ENCODE data around the gene PRTN3.
A peak's percentile ranks its signal among the peaks of the same experiment; 100 is the strongest.
"Not testable (repeated sequence)": the region's sequence is repeated elsewhere in the genome, so short reads cannot be mapped to it uniquely, and the experiment has no call there.

The PRTN3 gene

DNA sequence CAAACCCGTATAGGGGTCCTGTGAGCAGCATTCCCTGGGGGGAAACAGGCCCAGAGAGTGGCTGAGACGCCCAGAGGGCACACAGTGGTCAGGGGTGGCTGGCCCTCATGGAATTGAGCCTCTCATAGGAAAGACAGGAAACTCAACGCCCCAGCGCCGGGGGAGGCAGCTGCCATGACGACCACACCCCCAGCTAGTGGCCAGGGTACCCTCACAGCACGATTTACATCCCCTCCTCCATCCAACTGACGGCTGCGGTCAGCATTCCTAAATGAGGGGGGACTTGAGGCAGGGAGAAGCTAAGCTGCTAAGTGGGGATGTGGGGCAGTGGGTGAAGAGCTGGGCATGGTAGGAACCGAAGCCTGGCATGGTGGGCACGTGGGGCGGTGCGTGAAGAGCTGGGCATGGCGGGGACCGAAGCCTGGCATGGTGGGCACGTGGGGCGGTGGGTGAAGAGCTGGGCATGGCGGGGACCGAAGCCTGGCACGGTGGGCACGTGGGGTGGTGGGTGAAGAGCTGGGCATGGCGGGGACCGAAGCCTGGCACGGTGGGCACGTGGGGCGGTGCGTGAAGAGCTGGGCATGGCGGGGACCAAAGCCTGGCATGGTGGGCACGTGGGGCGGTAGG lies 42.2 kb downstream of the PRTN3 start:
- Mint-ChIP-seq H3K27me3 (ENCODE audit: low read depth) (no peaks in the 10 kb centered on the region), H3K4me3 (no peak overlapping the region), H3K4me1 (ENCODE audit: low read depth) (no peaks in the 10 kb centered on the region), H3K27ac (no peak overlapping the region), H3K9me3 (no peaks in the 10 kb centered on the region), H3K36me3 (ENCODE audit: low read depth) (peaks cover 19% of the 10 kb centered on the region)

DNA sequence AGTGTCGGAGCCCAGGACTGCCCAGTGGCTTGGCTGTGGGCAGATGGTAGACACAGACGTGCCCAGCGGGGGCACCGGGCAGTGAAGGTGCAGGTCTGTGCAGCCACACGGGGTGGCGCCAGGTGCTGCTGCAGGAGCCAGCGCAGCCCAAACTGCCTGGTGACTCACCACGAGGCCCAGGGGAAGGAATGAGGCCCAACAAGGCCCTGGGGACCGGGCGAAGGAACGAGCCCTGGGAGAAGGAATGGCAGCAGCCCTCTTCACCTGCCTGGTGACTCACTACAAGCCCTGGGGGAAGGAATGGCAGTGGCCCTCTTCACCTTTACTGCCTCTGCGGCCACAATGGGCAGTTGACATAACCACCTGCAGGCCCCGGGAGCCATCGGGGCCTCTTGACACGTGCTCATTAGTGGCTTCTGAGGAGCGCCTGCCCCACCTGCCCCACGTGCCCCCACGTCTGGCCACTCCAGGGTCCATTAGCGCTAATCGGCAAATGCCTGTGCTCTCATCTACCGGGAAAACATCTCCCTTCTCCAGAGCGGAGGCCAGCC lies 42.9 kb downstream of the PRTN3 start:
- Mint-ChIP-seq H3K27me3 (ENCODE audit: low read depth) (no peaks in the 10 kb centered on the region), H3K9me3 (no peaks in the 10 kb centered on the region), H3K4me3 (no peak overlapping the region), H3K27ac (no peak overlapping the region), H3K4me1 (ENCODE audit: low read depth) (no peaks in the 10 kb centered on the region), H3K36me3 (ENCODE audit: low read depth) (peaks cover 19% of the 10 kb centered on the region)

DNA sequence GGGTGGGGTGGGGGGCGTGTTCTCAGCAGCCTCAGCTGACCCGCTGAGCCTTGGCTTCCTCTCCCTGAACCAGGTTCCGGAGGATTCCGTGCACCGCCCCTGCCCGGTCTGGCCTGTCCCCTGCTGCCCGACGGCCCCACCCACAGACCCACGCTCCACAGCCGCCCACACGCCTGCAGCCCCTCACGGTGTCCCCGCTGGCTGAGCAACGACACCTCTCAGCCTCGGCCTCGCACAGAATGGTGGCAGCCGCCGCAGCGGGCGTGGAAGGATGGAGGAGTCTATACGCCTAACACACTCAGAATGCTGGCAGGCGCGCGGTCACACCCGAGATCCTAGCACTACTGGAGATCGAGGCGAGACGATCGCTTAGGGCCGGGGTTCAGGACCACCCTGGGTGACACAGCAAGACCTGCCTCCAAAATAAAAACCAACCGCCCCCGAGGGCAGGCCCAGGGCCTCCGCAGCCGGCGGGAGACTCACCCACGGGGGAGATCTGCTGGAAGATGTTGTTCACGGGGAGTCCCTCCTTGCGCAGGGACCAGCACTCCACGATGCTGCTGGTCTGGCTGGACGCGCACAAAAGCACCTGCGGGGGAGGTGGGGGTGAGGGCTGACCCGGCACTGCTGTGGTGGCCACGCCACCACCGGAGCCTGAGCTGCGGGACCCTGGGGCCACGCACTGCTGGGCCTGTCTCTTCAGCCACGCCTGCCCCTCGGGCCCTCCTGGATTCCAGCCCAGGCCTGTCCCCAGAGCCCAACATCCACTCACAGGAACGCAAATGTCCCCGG lies 43.8 kb downstream of the PRTN3 start:
- H3K27me3 Mint-ChIP-seq (ENCODE audit: low read depth): no peaks in the 10 kb centered on the region
- H3K4me3 Mint-ChIP-seq: no peak overlapping the region
- no peaks in the 10 kb centered on the region for H3K9me3 Mint-ChIP-seq
- no peaks in the 10 kb centered on the region for H3K4me1 Mint-ChIP-seq (ENCODE audit: low read depth)
- H3K27ac Mint-ChIP-seq: no peak overlapping the region
- H3K36me3 Mint-ChIP-seq (ENCODE audit: low read depth): peaks cover 18% of the 10 kb centered on the region

DNA sequence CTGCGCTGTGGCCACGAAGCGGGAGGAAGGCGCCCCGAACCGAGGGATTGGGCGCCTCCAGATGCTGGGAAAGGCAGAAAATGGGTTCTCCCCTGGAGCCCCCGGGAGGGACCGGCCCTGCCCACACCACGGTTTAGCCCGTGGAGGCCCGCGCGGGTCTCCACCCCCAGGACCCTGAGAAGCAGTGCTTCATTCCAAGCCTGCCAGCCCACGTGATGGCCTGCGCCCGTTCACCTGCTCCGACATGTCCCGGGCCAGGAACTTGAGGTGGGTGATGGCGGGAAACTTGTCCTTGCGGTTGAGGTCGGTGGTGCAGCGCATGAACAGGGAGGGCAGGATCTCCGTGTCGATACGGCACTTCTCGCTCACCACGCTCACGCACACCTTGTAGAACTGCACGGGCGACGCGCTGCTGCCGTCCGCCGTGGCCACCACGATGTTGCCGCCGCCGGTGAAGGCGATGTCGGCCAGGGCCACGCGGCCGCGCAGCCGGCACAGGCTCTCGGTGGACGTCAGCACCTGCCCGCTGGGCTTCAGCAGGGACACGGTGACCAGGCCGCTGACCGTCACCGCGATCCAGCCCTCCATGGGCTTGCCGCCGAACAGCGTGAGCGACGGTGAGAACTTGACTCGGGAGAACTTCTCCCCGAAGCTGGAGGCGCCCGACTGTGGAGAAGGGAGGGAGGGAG lies 44.9 kb downstream of the PRTN3 start:
- H3K9me3 Mint-ChIP-seq: no peaks in the 10 kb centered on the region
- H3K4me3 Mint-ChIP-seq: no peak overlapping the region
- H3K27me3 Mint-ChIP-seq (ENCODE audit: low read depth): no peaks in the 10 kb centered on the region
- no peak overlapping the region for H3K27ac Mint-ChIP-seq
- peaks cover 18% of the 10 kb centered on the region for H3K36me3 Mint-ChIP-seq (ENCODE audit: low read depth)
- no peaks in the 10 kb centered on the region for H3K4me1 Mint-ChIP-seq (ENCODE audit: low read depth)

DNA sequence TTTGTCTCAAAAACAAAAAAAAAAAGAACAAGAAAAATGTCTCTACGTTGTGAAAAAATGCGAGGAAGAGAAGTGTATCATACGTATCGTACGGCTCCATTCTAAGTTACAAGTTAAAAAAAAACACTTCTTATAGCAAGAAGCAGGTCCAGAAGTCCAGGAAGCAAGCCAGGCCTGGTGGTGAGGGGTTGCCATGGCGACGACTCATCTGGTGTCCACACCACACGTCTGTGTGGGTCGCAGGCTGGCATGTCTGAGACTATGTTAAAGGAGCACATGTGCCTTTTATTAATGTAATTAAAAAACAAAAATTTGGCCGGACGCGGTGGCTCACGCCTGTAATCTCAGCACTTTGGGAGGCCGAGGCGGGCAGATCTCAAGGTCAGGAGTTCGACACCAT lies 46.3 kb downstream of the PRTN3 start:
- peaks cover 13% of the 10 kb centered on the region for H3K36me3 Mint-ChIP-seq (ENCODE audit: low read depth)

DNA sequence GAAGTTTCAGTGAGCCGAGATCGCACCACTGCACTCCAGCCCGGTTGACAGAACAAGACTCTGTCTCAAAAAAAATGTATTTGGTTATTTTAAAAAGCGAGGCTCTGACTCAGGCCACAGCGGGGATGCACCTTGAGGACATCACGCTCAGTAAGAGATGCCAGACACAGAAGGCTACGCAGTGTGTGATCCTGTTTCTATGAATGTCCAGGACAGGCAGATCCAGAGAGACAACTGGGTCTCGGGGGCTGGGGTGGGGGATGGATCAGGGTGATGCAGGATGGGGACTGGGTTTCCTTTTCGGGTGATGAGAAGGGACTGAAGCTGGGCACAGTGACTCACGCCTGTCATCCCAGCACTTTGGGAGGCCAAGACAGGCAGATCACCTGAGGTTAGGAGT lies 46.8 kb downstream of the PRTN3 start:
- Mint-ChIP-seq H3K27ac (no peak overlapping the region), H3K36me3 (ENCODE audit: low read depth) (peaks cover 10% of the 10 kb centered on the region), H3K4me1 (ENCODE audit: low read depth) (peaks cover 5% of the 10 kb centered on the region), H3K4me3 (no peak overlapping the region), H3K9me3 (no peaks in the 10 kb centered on the region), H3K27me3 (ENCODE audit: low read depth) (no peaks in the 10 kb centered on the region)

More for the DNA sequence above, 46.3 kb downstream of the PRTN3 start:
- Mint-ChIP-seq H3K4me1 (ENCODE audit: low read depth) (peaks cover 4% of the 10 kb centered on the region), H3K27me3 (ENCODE audit: low read depth) (no peaks in the 10 kb centered on the region), H3K4me3 (no peak overlapping the region), H3K27ac (no peak overlapping the region), H3K9me3 (no peaks in the 10 kb centered on the region)

DNA sequence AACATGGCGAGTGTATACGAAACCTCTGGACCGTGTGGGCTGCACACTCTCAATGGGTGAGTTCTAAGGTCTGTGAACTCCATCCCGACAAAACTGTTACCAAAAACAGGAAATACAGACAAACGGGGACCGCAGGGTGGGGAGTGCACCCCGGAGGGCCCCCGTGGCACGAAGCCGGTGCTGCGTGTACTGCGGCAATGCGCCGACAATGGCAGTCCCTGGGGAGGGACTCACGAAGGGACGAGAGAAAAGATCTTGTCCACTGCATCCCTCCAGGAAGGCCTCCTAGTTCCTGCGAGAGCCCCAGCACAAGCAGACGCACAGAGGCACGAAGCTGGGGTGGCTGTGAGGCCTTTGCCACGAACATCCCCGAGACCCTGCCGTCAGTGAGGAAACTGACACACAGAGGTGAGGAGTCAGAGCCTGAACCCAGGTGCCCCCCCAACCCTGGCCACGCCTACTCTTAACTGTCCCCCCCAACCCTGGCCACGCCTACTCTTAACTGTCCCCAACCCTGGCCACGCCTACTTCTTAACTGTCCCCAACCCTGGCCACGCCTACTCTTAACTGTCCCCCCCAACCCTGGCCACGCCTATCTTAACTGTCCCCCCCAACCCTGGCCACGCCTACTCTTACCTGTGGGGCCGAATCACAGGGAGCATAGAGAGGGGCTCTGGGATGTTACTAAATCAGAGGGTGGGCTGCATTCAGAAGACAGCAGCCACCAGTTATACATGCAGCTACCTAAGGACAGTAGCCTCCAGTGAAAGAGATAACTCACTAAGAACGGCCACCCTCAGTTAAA lies 48.0 kb downstream of the PRTN3 start:
- Mint-ChIP-seq H3K9me3 (no peaks in the 10 kb centered on the region), H3K4me3 (peak overlapping the region; percentile 21)

DNA sequence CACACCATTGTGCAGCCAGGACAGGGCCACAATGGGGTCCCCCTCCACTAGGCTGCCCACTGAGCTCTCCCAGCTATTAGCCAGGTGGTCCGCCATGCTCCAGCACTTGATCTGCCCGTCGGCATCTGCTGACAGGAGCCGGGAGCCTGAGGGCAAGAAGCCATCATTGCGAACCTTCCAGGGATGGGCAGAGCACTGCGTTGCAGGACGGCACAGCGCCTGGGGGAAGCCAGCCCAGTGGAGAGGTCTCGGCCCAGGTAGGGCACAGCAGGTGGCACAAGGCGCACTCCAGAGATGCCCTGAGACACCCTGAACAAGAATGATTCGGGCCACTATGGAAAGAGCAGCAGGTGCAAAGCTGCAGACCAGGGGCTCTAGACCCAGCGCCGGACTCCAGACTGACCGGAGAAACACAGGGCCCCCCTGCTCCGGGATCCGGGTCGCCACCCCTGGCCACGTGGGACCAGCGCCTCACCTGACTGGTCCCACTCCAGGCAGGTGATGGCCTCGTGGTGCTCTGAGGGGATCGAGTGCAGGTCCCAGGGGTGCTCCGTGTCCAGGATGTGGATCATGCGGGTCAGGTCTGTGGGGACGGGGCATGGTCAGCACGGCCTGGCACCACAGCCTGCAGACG lies 49.0 kb downstream of the PRTN3 start:
- Mint-ChIP-seq H3K9me3 (no peaks in the 10 kb centered on the region), H3K4me3 (no peak overlapping the region), H3K27me3 (ENCODE audit: low read depth) (no peaks in the 10 kb centered on the region), H3K27ac (peak overlapping the region; percentile 31), H3K36me3 (ENCODE audit: low read depth) (peaks cover 13% of the 10 kb centered on the region), H3K4me1 (ENCODE audit: low read depth) (peaks cover 11% of the 10 kb centered on the region)

More for the DNA sequence above, 48.0 kb downstream of the PRTN3 start:
- Mint-ChIP-seq H3K4me1 (ENCODE audit: low read depth) (peaks cover 11% of the 10 kb centered on the region), H3K27me3 (ENCODE audit: low read depth) (no peaks in the 10 kb centered on the region), H3K36me3 (ENCODE audit: low read depth) (peaks cover 15% of the 10 kb centered on the region), H3K27ac (peak overlapping the region; percentile 68)

DNA sequence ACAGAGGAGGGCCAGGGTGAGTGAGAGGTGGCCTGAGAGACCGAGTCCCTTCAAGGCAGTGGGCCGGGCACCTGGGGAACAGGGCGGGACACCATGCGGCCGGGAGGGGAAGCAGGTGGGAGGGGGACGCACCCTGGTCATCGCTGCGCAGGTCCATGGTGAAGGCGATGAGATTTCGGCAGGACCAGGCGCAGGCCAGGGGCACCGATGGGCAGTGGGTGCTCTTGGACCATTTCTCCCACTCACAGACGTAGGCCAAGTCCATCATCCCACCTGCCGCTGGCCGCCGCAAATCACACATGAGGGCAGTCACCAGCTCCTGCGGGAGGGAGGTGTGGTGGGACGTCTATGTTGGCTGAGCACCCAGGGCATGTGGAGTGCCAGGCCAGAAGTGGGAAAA lies 50.0 kb downstream of the PRTN3 start:
- H3K27ac Mint-ChIP-seq: peak overlapping the region; percentile 68
- peaks cover 11% of the 10 kb centered on the region for H3K4me1 Mint-ChIP-seq (ENCODE audit: low read depth)
- H3K36me3 Mint-ChIP-seq (ENCODE audit: low read depth): peaks cover 11% of the 10 kb centered on the region
- no peaks in the 10 kb centered on the region for H3K27me3 Mint-ChIP-seq (ENCODE audit: low read depth)
- H3K9me3 Mint-ChIP-seq: no peaks in the 10 kb centered on the region
- H3K4me3 Mint-ChIP-seq: peak overlapping the region; percentile 72

DNA sequence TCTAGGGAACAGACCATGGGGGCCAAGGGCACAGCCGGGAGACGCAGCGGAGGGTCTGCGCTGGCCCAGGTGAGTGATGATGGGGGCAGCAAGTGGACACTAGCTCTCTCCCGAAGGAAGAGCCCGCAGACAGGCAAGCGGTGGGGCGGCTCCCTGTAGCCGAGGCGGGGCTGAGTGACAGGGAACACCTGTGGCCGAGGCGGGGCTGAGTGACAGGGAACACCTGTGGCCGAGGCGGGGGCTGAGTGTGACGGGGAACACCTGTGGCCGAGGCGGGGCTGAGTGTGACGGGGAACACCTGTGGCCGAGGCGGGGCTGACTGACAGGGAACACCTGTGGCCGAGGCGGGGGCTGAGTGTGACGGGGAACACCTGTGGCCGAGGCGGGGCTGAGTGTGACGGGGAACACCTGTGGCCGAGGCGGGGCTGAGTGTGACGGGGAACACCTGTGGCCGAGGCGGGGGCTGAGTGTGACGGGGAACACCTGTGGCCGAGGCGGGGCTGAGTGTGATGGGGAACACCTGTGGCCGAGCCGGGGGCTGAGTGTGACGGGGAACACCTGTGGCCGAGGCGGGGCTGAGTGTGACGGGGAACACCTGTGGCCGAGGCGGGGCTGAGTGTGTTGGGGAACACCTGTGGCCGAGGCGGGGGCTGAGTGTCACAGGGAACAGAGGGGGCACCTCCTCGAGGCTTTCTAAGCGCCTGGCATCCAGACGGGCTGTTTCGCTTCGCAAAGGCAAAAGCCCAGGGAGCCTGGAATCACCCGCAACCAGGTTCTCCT lies 50.8 kb downstream of the PRTN3 start:
- Mint-ChIP-seq H3K36me3 (ENCODE audit: low read depth) (peaks cover 14% of the 10 kb centered on the region), H3K27ac (peak overlapping the region; percentile 87), H3K4me1 (ENCODE audit: low read depth) (peaks cover 11% of the 10 kb centered on the region), H3K4me3 (peak overlapping the region; percentile 86)
- not testable (repeated sequence) for H3K9me3 Mint-ChIP-seq; H3K27me3 Mint-ChIP-seq (ENCODE audit: low read depth)

DNA sequence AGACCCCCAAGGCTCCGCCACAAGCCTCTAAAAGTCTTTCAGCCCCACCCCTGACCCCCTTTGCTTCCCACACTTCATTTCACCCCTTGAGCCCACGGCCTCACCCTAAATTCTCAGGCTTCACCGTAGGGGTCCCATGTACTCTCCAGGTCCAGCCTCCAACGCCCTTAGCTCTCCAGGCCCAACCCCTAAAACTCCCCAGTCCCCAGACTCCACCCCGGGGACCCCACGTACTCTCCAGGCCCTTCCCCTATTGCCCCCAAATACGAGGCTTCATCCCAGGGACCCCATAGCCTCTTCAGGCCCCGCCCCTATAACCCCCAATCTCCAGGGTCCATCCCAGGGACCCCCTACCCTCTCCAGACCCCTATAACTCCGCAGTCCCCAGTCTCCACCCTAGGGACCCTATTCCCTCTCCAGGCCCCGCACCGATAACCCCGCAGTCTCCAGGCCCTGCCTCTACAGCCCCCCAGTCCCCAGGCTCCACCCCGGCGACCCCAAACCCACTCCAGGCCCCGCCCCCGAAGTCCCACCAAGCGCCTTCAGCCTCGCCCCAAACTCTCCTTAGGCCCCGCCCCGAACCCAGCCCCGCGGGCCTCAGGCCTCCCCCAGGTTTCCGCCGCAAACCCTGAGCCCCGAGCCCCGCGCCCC lies 51.6 kb downstream of the PRTN3 start:
- Mint-ChIP-seq H3K9me3 (no peaks in the 10 kb centered on the region), H3K4me1 (ENCODE audit: low read depth) (peaks cover 11% of the 10 kb centered on the region), H3K4me3 (peak overlapping the region; percentile 86), H3K27me3 (ENCODE audit: low read depth) (no peaks in the 10 kb centered on the region), H3K27ac (peak overlapping the region; percentile 87), H3K36me3 (ENCODE audit: low read depth) (peaks cover 11% of the 10 kb centered on the region)

DNA sequence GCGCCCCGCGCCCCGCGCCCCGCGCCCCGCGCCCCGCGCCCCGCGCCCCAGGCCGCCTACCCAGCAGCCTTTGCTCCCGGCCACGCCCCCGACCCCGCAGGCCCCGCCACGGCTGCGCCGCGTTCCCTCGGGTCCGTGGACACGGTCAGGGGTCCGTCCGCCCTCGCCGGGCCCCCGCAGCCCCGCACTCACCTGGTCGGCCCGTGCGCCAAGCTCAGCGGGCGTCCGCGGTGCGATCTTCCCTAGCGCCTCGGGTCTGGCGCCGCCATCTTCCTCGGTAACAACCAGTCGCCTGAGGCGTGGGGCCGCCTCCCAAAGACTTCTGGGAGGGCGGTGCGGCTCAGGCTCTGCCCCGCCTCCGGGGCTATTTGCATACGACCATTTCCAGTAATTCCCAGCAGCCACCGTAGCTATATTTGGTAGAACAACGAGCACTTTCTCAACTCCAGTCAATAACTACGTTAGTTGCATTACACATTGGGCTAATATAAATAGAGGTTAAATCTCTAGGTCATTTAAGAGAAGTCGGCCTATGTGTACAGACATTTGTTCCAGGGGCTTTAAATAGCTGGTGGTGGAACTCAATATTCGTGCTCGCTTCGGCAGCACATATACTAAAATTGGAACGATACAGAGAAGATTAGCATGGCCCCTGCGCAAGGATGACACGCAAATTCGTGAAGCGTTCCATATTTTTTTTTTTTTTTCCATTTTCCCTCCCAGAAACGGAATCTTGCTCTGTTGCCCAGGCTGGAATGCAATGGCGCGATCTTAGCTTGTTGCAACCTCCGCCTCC lies 52.3 kb downstream of the PRTN3 start, which contains the start of the genes MED16 and RNU6-9:
Gene MED16, minus strand, starts transcription at position 294 of the 796 bp plus-strand sequence. CDS start 2,056 bp downstream, outside the sequence.
Gene RNU6-9, plus strand, starts transcription at position 591 of the 796 bp plus-strand sequence.
- H3K4me1 Mint-ChIP-seq (ENCODE audit: low read depth): peaks cover 13% of the 10 kb centered on the region
- peak within 1 kb of the TSS; percentile 93 for H3K4me3 Mint-ChIP-seq
- peaks cover 11% of the 10 kb centered on the region for H3K36me3 Mint-ChIP-seq (ENCODE audit: low read depth)
- H3K27me3 Mint-ChIP-seq (ENCODE audit: low read depth): no peaks in the 10 kb centered on the region
- H3K27ac Mint-ChIP-seq: peak within 1 kb of the TSS; percentile 96
- no peaks in the 10 kb centered on the region for H3K9me3 Mint-ChIP-seq
